ENCODE data around the gene ZFHX3. TPM values are rescaled to one million over a fixed set of nuclear protein-coding genes. Genes with fewer than 3 reads are reported as not detected.
A peak's percentile ranks its signal among the peaks of the same experiment; 100 is the strongest.

ZFHX3 gene
- total and polyA plus RNA-seq, 2 donors (not counting 3 experiments of a cell fraction or from before 2014, with no cell fraction given), result 3.7 to 18.8 TPM

DNA sequence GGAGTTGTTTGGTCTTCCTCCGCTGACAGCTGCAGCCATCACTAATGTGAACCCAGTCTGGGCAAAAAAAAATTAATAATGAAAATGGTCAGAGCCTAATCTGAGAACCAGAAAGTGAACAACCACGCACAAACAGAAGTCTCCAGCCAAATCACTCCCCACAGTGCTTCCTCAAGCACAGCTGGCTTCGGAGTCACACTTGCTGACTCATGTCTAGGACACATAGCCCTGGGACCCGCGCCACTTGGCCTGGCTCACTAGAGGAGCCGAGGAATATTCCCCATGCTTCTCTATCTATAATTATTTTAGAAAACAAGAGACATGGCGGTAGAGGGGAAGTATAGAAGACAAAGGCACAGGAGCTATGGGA, 109.1 kb downstream of the ZFHX3 start:
- H3K4me1 ChIP-seq (ENCODE audit: control insufficient read depth, extremely low read depth, insufficient read depth, low read length), result peaks cover 12% of the 10 kb centered on the region
- H4K20me1 ChIP-seq (replicated peaks; ENCODE audit: control insufficient read depth, extremely low read depth, insufficient read depth, low read length), result no peaks in the 10 kb centered on the region
- DNase-seq (ENCODE audit: low read depth, low spot score) (peak; percentile 72), FAIRE-seq (peak; percentile 83)
- H3K79me2 ChIP-seq (ENCODE audit: control insufficient read depth, insufficient read depth, low read length), result peaks cover 7% of the 10 kb centered on the region
- no peak overlapping the region for H3K9ac ChIP-seq (replicated peaks; ENCODE audit: extremely low read depth, insufficient read depth, low read length)
- no peak overlapping the region for H2AFZ ChIP-seq (ENCODE audit: low read depth, low read length)
- H3K4me3 ChIP-seq (replicated peaks in 1 of 3; ENCODE audit: insufficient read depth in 1 of 3, low read depth in 1 of 3, low read length in 3 of 3), result no peak overlapping the region
- H3K9me3 ChIP-seq (replicated peaks; ENCODE audit: control insufficient read depth, insufficient read depth, low read length), result no peaks in the 10 kb centered on the region
- ChIA-PET POLR2A (no interaction called here), CTCF (interaction anchor here (0.9 to 1.8 kb wide), 8 partner anchors 9 to 106 kb away, joined by 3 to 7 read pairs (median 3); no protein-coding TSS in a partner anchor)
- intact Hi-C loops (cut with micrococcal nuclease), result no loop called here
- H3K27ac ChIP-seq (ENCODE audit: insufficient read depth, low read depth, low read length), result peak overlapping the region; percentile 33
- H3K4me2 ChIP-seq (ENCODE audit: insufficient read depth, low read length), result no peak overlapping the region
- BruUV-seq (replicated peaks), result no TSS peak
- dilution Hi-C loops (cut with MboI; ENCODE audit: extremely low pct_ligation_motif_present, low sequenced_read_pairs), result no loop called here
- H3K36me3 ChIP-seq (ENCODE audit: control insufficient read depth in 2 of 2, extremely low read depth in 1 of 2, insufficient read depth in 2 of 2, low read length in 2 of 2), result no peaks in the 10 kb centered on the region
- H3K9me1 ChIP-seq (replicated peaks; ENCODE audit: control insufficient read depth, extremely low read depth, insufficient read depth, low read length), result no peaks in the 10 kb centered on the region
- peak; percentile 11 for TF ChIP-seq POLR2AphosphoS5 (IDR thresholded peaks at IDR 0.05; ENCODE audit: insufficient read depth, low read depth, low read length)
- peak; percentile 32 for TF ChIP-seq FOS (IDR thresholded peaks at IDR 0.05; ENCODE audit: borderline replicate concordance, insufficient read depth, low read length)
- TF ChIP-seq MAX (IDR thresholded peaks at IDR 0.05; ENCODE audit: insufficient read depth, insufficient read length), result no peak
- TF ChIP-seq MYC (IDR thresholded peaks at IDR 0.05; ENCODE audit: low read depth, low read length), result no peak
- H3K27me3 ChIP-seq (ENCODE audit: control insufficient read depth in 2 of 2, insufficient read depth in 2 of 2, low read length in 2 of 2), result no peaks in the 10 kb centered on the region

DNA sequence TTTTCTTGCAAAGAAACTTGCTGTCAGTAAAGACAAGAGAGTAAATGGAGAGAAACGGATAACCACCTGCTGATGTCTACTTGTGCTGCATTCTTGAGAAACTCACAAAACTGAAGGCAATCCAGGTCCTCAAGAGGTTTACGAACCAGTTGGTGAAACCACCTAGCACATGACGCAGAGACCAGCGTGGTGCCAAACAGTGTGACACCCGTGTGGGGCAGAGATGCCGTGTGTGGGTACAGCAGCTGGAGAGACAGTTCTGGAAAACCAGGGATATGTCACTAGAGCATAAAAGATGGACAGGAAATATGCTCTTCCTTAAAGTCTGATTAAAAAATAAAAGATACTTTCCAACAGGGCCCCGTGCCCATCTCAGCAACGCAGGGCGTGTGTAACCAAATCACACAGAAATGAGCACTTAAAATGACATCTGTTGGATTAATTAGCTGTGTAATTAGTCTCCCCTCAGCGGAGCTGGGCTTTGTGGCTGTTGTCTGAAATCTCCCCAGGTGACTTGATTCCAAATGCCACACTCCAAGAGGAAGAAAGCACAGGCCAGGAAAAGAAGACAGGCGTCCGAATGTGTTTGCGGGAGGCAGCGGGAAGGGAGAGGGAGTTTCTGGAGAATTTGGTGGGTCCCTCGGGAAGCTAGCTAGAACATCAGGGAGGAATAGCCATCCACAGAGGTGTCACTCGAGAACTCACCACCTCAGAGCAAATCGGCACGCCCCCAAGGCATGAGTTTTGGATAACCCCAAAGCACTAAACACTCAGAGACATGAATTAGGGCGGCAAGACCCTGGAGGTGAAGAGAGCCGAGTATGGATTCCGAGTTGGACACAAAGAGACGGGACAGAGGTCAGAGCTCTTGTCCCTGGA, 109.8 kb downstream of the ZFHX3 start:
- DNase-seq (ENCODE audit: low read depth, low spot score) (no peak), FAIRE-seq (peak; percentile 15)
- no peaks in the 10 kb centered on the region for H4K20me1 ChIP-seq (replicated peaks; ENCODE audit: control insufficient read depth, extremely low read depth, insufficient read depth, low read length)
- peaks cover 7% of the 10 kb centered on the region for H3K79me2 ChIP-seq (ENCODE audit: control insufficient read depth, insufficient read depth, low read length)
- H3K9ac ChIP-seq (replicated peaks; ENCODE audit: extremely low read depth, insufficient read depth, low read length), result no peak overlapping the region
- no peaks in the 10 kb centered on the region for H3K9me1 ChIP-seq (replicated peaks; ENCODE audit: control insufficient read depth, extremely low read depth, insufficient read depth, low read length)
- no peaks in the 10 kb centered on the region for H3K9me3 ChIP-seq (replicated peaks; ENCODE audit: control insufficient read depth, insufficient read depth, low read length)
- H3K4me3 ChIP-seq (replicated peaks in 1 of 3; ENCODE audit: insufficient read depth in 1 of 3, low read depth in 1 of 3, low read length in 3 of 3), result no peak overlapping the region
- no peak overlapping the region for H3K4me2 ChIP-seq (ENCODE audit: insufficient read depth, low read length)
- no TSS peak for BruUV-seq (replicated peaks)
- H2AFZ ChIP-seq (ENCODE audit: low read depth, low read length), result no peak overlapping the region
- TF ChIP-seq MAX (IDR thresholded peaks at IDR 0.05; ENCODE audit: insufficient read depth, insufficient read length), result no peak
- TF ChIP-seq POLR2AphosphoS5 (IDR thresholded peaks at IDR 0.05; ENCODE audit: insufficient read depth, low read depth, low read length), result no peak
- TF ChIP-seq GATA2 (IDR thresholded peaks at IDR 0.05; ENCODE audit: insufficient read depth, insufficient read length, low read depth, low read length), result no peak
- no peak for TF ChIP-seq EZH2 (IDR thresholded peaks at IDR 0.05; ENCODE audit: borderline replicate concordance, low read depth, low read length, severe bottlenecking)
- no peak for TF ChIP-seq POLR2A (IDR thresholded peaks at IDR 0.05; ENCODE audit: low read depth, low read length)
- no peak for TF ChIP-seq CTCF (IDR thresholded peaks at IDR 0.05; ENCODE audit: extremely low read depth in 1 of 2, insufficient read depth in 1 of 2, low read depth in 1 of 2, low read length in 2 of 2)
- TF ChIP-seq MYC (IDR thresholded peaks at IDR 0.05; ENCODE audit: low read depth, low read length), result no peak
- no peaks in the 10 kb centered on the region for H3K27me3 ChIP-seq (ENCODE audit: control insufficient read depth in 2 of 2, insufficient read depth in 2 of 2, low read length in 2 of 2)
- dilution Hi-C loops (cut with MboI; ENCODE audit: extremely low pct_ligation_motif_present, low sequenced_read_pairs) (no loop called here), intact Hi-C loops (cut with micrococcal nuclease) (no loop called here)
- H3K4me1 ChIP-seq (ENCODE audit: control insufficient read depth, extremely low read depth, insufficient read depth, low read length), result peaks cover 12% of the 10 kb centered on the region
- ChIA-PET POLR2A (no interaction called here), CTCF (interaction anchor here (0.9 to 1.9 kb wide), 7 partner anchors 17 to 106 kb away, joined by 3 to 6 read pairs (median 3); no protein-coding TSS in a partner anchor)
- H3K27ac ChIP-seq (ENCODE audit: insufficient read depth, low read depth, low read length), result peak overlapping the region; percentile 33
- no peaks in the 10 kb centered on the region for H3K36me3 ChIP-seq (ENCODE audit: control insufficient read depth in 2 of 2, extremely low read depth in 1 of 2, insufficient read depth in 2 of 2, low read length in 2 of 2)

Measured in endothelial cell of umbilical vein (primary cell).